HL-60 (cell line): Measurements from ENCODE around the gene ARSG.

ENCODE experiments used
- DNase-seq, 2 experiments: peaks; one replicate each; pipeline ENCODE4 v3.0.0-alpha.2; 2010 to 2020; ENCODE audit warnings: low read depth in 1 of 2, low spot score in 1 of 2
- H3K27ac ChIP-seq: fragments of 250-450 bp; sonication (Bioruptor Pico); replicated peaks from 2 replicates; pipeline ENCODE4 v1.5.1; 2020; ENCODE audit warnings: mild to moderate bottlenecking, moderate library complexity
- H3K27me3 ChIP-seq: fragments of 250-450 bp; sonication (Bioruptor Pico); 2 replicates; pipeline ENCODE4 v1.5.1; 2021; ENCODE audit warnings: mild to moderate bottlenecking, moderate library complexity; ENCODE audit not compliant: insufficient read depth, poor library complexity, severe bottlenecking
- H3K4me3 ChIP-seq: replicated peaks from 2 replicates; pipeline ENCODE4 v1.5.1; 2011; ENCODE audit warnings: mild to moderate bottlenecking, control low read depth, low read length; ENCODE audit not compliant: insufficient read depth
- GABPA ChIP-seq: IDR thresholded peaks from 2 replicates; pipeline ENCODE4 v1.6.1; 2012; ENCODE audit warnings: low read depth
- POLR2AphosphoS5 ChIP-seq: IDR thresholded peaks from 2 replicates; pipeline ENCODE4 v1.6.1; 2012; ENCODE audit warnings: low read depth
- SPI1 ChIP-seq: IDR thresholded peaks from 2 replicates; pipeline ENCODE4 v1.6.1; 2012; ENCODE audit warnings: low read depth, mild to moderate bottlenecking, borderline replicate concordance
- TF ChIP-seq, protein P1 (sequence below): IDR thresholded peaks from 2 replicates; pipeline ENCODE4 v1.6.1; 2012; ENCODE audit warnings: low read depth; ENCODE audit not compliant: insufficient replicate concordance
- TF ChIP-seq, protein P2 (sequence below): IDR thresholded peaks from one replicate; pipeline ENCODE4 v1.5.1; 2011; ENCODE audit warnings: low read length, control low read depth, inconsistent platforms; ENCODE audit not compliant: insufficient read depth

Gene ARSG

DNA sequence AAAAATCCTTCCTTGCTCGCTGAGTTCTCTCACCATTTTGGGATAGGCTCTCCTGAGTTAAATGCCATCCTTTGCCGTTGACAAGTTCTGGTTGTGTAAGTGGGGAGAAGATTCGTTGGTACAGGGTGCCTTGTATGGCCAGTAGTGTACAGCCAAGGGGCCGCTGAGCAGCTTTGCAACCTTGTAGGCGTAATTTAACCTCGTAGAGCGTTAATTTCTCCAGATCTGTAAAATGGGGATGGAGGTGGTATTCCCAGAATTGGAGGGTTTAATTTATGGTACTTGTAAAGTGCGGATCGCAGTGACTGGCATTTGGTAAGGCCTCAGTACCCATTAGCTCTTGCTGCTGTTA lies 1.4 kb downstream of the ARSG start:
- Histone ChIP-seq H3K27ac (peak overlapping the region; percentile 77), H3K27me3 (no peaks in the 10 kb centered on the region), H3K4me3 (peak overlapping the region; percentile 47)
- no peak for DNase-seq
- no peak for TF ChIP-seq GABPA
- no peak for TF ChIP-seq SPI1
- TF ChIP-seq, protein P1, sequence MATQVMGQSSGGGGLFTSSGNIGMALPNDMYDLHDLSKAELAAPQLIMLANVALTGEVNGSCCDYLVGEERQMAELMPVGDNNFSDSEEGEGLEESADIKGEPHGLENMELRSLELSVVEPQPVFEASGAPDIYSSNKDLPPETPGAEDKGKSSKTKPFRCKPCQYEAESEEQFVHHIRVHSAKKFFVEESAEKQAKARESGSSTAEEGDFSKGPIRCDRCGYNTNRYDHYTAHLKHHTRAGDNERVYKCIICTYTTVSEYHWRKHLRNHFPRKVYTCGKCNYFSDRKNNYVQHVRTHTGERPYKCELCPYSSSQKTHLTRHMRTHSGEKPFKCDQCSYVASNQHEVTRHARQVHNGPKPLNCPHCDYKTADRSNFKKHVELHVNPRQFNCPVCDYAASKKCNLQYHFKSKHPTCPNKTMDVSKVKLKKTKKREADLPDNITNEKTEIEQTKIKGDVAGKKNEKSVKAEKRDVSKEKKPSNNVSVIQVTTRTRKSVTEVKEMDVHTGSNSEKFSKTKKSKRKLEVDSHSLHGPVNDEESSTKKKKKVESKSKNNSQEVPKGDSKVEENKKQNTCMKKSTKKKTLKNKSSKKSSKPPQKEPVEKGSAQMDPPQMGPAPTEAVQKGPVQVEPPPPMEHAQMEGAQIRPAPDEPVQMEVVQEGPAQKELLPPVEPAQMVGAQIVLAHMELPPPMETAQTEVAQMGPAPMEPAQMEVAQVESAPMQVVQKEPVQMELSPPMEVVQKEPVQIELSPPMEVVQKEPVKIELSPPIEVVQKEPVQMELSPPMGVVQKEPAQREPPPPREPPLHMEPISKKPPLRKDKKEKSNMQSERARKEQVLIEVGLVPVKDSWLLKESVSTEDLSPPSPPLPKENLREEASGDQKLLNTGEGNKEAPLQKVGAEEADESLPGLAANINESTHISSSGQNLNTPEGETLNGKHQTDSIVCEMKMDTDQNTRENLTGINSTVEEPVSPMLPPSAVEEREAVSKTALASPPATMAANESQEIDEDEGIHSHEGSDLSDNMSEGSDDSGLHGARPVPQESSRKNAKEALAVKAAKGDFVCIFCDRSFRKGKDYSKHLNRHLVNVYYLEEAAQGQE = no peak
- TF ChIP-seq, protein P2, sequence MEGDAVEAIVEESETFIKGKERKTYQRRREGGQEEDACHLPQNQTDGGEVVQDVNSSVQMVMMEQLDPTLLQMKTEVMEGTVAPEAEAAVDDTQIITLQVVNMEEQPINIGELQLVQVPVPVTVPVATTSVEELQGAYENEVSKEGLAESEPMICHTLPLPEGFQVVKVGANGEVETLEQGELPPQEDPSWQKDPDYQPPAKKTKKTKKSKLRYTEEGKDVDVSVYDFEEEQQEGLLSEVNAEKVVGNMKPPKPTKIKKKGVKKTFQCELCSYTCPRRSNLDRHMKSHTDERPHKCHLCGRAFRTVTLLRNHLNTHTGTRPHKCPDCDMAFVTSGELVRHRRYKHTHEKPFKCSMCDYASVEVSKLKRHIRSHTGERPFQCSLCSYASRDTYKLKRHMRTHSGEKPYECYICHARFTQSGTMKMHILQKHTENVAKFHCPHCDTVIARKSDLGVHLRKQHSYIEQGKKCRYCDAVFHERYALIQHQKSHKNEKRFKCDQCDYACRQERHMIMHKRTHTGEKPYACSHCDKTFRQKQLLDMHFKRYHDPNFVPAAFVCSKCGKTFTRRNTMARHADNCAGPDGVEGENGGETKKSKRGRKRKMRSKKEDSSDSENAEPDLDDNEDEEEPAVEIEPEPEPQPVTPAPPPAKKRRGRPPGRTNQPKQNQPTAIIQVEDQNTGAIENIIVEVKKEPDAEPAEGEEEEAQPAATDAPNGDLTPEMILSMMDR = no peak
- no peak for TF ChIP-seq POLR2AphosphoS5

DNA sequence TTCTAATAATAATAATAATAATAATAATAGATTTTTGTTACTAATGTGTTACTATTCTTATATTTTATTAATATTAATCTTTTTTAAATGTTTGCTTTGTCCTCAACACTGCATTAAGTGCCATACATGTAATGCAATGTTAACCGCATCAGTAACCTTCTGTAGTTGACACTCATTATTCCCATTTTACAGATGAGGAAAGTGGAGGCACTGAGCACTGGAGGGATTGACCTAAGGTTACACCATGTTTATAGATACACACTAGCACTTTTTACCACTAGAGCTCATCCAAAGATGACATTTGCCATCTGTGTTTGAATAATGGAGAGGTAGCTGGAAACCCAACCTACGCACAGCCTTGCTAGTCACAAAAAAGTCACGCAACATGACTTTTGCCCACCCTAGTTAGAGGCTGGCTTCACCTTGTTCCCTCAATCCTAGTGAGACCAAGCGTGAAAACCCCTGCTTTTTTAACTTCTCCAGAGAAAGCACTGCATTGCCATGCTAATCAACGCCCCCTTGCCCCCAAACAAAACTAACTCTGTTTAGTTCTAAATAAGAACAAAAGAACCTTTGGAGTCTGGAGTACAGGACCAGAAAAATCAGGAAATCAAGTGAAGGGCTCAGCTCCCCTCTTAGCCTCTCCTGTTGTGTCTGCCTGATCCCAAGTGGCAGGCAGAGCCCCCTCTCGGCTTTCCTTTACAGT lies 2.3 kb downstream of the ARSG start:
- no peak overlapping the region for H3K4me3 ChIP-seq
- no peaks in the 10 kb centered on the region for H3K27me3 ChIP-seq
- no peak overlapping the region for H3K27ac ChIP-seq
- TF ChIP-seq SPI1 (no peak), GABPA (no peak), POLR2AphosphoS5 (no peak)
- TF ChIP-seq, protein P1 = no peak
- TF ChIP-seq, protein P2 = no peak
- no peak for DNase-seq

DNA sequence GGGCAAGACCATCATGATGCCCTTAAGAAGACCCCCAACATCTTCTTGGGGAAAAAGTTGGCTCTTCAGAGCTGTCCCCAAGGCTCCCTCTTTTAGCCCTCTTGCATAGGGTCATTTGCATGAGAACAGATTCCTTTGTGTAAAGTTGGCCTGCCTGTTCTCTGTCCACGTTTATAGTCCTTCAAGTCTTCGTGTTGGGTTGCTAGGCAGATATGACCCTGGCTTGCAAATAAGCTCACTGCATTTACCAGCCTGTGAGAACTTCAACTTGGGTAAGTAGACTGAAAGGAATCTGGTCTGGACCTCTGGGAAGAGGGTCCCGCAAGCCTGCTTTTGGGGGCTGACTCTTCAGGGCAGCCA lies 2.9 kb downstream of the ARSG start:
- no peak for DNase-seq
- Histone ChIP-seq H3K4me3 (no peak overlapping the region), H3K27me3 (no peaks in the 10 kb centered on the region), H3K27ac (no peak overlapping the region)
- TF ChIP-seq SPI1 = no peak
- TF ChIP-seq POLR2AphosphoS5 = no peak
- TF ChIP-seq, protein P2 = no peak
- TF ChIP-seq, protein P1 = no peak
